Dedifferentiated amniotic fluid mesenchymal stem cell (primary cell): ENCODE results near the gene ARL6IP5.

Experiments
- DNase-seq: peaks from one replicate; pipeline ENCODE4 v3.0.0-alpha.2; 2016; ENCODE audit errors: extremely low spot score

The ARL6IP5 gene

DNA sequence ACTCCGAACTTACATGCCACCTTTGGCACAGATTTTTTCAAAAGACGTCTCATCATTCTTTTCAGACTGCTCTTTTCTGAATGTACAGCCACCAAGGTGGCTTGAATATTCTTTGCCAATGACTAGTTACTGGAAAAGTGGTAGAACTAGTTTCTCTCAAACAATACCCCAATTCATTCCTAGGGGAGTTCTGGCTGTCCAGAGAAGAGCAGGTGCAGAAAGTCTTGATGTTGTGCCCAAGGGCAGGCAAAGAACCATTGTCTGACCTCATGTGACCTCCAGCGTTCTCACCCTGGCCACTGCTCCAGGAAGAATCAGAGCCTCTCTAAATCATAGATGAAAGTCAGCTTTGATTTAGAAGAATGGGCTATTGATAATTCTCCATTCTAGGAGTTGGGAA is 32.2 kb downstream of the ARL6IP5 start:
- no peak for DNase-seq

DNA sequence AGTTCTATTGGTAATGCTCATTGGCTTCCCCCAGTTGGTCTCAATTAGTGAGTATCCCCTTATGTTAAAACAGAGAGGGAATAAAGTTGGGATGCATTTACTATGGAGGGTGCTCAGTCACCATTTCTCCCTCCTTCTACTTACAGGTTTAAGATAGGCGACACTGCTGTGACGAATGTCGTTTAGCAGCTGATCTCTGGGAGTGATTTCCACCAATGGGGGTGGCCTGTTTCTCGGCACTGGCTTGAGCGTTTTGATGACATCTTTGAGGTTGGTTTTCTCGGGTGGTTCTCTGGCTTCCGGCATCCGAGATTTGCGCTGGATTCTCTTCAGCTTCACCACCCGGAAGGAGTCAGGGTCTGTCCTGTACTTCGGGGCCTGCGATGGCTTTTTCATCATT is 33.8 kb downstream of the ARL6IP5 start:
- DNase-seq = no peak

DNA sequence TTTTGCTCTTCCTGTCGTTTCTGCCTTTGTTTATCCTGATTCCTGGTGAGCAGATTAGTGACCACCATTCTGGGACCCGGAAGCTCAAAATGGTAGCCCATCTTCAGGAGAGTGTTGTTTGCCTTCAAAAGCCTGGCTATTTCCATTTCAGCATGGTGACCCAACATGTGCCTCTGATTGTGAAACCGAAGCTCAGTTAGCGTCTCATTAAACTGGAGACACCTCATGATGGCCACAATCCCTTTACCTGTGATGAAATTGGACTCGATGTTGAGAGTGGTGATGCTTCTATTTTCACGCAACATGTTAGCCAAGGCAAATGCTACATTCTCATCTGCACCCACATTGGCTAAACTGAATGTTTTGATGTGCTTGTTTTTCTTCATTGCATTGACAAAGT is 34.4 kb downstream of the ARL6IP5 start:
- DNase-seq = no peak

DNA sequence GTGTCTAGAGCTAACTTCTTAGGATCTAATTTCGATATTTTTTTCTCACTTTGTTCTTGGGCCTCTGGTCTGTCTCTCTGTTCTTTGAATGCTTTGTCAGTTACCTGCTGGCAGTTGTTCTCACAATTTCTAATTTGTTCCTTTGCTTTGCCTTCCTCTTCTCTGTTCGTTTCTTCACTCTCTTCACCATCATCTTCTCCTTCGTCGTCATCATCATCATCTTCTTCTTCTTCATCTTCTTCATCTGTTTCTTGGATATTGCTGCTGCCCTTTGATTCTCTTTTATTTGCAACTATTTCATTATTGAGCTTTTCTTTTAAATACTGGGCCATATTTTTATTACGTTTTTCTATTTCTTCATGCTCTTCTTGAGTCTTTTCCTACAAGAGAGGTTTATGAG is 34.9 kb downstream of the ARL6IP5 start:
- no peak for DNase-seq

DNA sequence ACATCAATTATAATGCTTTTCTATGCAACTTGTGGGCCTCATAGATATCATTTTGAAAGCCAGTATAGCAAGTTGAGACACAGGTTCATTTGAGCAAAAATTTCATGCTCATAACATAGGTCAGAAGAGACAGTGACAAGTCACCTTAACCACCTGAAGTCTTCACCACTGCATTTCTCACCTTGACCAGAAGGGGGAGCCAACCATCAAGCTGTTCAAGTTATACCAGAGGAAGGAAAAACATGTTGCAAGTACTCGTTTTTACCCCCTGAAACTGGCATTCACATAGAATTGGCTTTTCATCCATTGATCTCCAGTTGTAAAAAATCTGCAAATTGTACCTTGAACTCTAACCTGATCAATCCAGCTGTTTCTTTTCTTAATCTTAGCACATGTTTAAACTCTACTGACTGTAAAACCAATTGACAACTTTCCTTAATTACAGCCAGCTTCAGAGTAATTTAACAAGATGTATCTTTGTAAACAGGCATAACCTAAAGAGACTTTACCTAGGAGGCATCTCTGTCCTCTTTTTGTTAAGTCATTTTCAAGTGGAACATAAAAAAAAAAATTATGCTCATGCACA is 36.2 kb downstream of the ARL6IP5 start:
- DNase-seq = peak; percentile 62

DNA sequence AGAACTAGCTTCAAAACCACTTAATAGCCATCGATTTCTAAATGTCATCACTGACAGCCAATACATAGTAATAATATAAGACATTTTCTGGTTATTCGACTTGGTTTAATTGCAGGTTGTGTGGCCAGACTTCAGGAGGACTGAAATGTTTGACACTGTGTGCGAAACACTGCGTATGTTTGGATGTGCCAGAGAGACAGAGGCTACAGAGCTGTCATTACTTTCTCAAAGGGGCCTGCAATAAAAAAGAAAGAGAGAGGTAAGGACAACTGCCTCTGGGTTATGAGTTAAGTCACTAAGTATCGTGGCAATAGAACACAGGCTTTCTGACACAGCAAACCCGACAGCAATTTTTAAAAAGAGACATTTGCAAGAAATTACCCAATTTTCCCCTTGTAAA is 36.8 kb downstream of the ARL6IP5 start:
- no peak for DNase-seq

DNA sequence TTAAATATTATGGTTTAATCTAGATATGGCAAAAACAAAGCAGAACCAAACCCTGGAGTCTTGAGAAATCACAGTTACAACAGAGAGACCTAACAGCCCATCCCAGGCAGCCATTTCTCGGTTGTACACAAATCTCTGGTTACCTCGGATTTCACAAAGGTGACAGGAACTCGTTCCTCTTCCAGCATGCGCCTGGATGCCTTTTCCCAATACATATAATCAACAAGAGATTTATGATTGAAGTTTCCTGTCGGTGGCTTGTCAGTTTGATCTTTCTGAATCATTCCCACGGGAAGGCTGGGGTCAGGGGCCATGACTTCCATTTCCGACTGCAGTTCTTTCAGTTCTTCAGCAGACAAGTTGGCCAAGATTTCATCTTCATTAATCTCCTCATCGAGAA is 37.2 kb downstream of the ARL6IP5 start:
- DNase-seq = no peak

DNA sequence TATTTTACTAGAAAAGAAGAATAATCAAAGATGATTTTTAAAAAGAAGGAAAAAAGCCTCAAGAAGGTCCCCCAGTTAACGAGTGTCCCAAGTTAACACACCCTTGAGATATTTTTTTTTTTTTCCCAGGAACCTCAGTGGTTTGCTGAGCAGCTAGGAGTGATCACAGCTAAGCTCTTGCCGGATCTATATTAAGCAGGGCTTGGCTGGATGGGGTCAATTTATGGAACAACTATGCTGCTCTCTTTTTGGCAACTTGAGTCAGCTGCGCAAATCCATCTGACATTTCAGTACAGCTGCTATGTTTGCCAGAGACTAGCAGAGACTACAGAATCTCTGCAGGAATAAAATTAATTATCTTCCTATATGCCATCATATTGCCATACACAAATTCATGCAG is 37.7 kb downstream of the ARL6IP5 start, which contains the start of gene LMOD3:
Gene LMOD3, minus strand, starts transcription at position 193 of the 400 bp plus-strand sequence. CDS start 209 bp downstream, outside the sequence.
- DNase-seq = no peak

DNA sequence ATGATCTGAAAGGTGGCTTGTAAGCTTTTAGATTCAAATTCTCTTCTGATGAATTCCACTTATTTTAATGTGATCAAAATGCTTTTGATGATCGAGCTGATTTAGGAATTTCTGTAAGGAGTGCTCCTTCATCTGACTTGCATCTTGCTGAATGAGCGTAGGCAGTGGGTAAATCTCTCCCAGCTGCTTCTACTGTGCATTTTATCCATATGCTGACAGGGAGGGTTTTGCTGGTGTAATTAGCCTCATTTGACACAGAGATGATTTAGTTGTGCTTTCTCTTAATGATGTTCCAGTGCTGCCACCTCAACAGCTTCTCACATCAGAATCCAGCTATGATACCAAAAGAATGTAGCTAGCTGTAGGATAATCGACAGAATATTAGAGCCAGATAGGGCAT is 41.5 kb downstream of the ARL6IP5 start:
- no peak for DNase-seq

DNA sequence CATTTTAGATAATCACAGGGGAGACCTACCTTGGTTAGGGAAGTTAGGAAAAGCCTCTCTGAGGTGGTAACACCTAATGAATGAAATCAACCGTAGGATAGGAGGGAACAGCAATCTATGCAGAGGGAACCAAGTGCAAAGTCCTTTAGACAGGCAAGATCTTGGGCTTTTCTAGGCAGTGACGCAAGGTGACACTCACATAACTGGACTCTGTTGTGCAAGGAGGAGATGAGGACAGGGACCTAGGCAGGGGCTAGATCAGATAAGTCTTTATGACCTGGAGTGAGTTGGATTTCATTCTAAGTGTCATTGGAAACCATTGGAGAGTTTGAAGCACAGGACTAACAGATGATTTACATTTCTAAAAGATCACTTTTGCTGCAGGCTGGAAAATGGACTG is 42.3 kb downstream of the ARL6IP5 start:
- DNase-seq = no peak

DNA sequence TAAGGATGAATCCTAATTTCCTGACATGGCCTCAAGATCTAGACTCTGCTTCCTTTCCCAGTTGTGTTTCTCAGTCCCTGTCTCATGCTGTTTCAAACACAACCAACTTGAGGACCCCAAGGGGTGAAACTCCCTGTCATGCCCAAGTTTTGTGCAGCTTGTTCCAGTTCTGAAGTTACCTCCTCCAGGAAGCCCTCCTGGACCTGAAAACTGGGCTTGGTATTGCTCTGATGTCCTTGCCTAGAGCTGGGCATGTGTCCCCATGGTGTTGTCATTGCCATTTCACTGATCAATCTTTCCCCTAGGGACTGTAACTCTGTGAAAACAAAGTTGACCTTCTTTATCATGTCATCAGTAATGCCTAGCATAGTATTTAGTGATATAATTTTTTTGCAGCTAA is 43.8 kb downstream of the ARL6IP5 start:
- DNase-seq = no peak

DNA sequence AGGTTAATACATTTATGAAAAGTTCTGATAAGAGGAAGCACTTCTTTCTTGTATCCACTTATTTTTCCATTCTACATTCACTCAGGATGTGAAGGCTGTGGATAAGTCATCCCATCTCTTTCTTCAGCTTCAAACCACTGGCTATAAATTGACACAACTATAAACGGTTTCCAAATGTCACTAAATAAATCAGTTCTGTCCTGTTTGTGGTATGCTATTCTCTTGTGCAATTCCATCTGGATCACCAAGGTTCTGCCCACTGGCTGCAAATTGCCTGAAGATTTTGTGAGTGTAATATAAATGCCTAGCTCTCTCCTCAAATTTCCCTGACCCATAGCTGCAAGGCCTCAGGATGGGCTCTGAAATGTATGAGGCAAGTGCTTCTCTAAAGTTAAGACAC is 44.8 kb downstream of the ARL6IP5 start:
- DNase-seq = no peak

DNA sequence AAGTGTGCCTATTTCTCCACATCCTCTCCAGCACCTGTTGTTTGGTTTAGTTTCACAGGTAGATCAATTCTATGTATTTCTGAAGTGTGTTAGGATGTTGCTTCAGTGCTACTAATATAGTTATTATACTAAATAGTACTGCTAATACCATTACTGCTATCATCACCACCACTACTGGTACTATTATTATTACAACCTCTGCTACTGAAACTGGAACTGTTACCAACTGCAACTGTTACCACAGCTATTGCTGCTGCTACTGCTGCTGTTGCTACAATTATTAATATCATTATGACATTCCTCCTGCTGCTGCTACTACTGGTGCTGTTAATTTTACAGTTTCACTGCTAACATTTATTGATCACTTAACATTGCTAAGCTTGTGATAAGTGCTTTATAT is 46.0 kb downstream of the ARL6IP5 start:
- no peak for DNase-seq

DNA sequence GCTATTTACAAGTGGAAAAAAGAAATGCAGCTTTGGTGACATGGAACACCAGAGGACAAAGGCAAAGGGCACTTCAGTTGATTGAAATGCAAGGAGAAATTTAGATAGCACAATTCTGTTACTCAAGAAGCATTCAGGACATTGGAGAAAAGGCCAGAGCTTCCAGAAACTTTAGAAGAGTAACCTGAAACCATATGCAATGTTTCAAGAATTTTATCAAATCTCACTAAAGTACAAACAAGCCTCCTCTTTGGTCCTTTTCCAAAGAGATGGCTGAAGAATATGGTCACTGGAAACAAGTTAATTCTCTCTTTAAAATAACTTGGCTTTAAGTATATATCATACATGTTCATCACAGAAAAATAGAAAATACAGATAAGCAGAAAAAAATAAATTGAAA is 52.3 kb downstream of the ARL6IP5 start:
- DNase-seq = peak; percentile 20

DNA sequence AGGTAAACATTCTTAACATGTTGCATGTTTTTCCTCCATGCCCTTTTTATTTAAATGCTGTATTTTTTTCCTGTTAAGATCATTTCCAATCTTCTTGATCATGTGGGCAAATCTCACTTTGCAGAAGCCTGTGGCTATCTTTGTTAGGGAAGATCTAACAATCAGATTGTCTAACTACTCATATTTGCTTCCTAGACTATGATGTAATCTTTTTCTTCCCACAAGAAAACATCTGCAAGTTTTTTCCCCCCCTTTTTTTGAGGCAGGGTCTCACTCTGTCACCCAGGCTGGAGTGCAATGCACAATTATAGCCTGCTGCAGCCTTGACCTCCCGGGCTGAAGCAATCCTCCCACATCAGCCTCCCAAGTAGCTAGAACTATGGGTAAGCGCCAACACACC is 52.7 kb downstream of the ARL6IP5 start:
- DNase-seq = no peak

DNA sequence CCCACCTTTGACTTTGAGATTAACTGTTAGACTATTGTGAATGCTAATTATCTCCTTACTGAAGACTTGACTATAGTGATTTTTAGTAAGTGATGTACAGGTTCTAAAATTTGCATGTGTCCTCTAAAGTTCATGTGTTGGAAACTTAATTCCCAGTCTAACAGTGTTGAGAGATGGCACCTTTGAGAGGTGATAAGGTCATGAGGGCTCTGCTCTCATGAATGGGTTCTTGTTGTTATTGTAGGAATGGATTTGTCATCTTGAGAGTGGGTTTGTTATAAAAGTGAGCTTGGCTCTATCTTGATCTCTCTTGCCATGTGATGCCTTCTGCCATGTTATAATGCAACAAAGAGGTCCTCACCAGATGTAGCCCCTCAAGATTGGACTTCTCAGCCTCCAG is 56.6 kb downstream of the ARL6IP5 start:
- DNase-seq = no peak

DNA sequence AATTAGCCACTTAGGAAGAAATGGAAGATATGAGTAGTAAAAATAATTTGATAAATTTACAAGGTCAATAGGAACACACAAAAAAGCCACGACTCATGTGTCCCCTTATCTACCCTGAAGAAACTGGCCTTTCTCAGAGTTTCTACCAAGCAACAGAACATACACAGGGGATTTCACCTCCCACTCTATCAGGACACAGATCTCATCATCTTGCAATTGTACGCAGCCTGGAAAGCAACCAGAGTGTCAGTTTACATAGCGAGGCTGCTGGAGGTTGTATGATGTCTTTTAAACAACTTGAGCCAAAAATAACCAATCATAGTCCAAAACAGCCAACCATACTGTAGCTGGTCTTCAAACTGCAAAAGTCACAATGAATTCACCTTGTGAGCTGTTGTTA is 57.4 kb downstream of the ARL6IP5 start:
- DNase-seq = peak; percentile 46

DNA sequence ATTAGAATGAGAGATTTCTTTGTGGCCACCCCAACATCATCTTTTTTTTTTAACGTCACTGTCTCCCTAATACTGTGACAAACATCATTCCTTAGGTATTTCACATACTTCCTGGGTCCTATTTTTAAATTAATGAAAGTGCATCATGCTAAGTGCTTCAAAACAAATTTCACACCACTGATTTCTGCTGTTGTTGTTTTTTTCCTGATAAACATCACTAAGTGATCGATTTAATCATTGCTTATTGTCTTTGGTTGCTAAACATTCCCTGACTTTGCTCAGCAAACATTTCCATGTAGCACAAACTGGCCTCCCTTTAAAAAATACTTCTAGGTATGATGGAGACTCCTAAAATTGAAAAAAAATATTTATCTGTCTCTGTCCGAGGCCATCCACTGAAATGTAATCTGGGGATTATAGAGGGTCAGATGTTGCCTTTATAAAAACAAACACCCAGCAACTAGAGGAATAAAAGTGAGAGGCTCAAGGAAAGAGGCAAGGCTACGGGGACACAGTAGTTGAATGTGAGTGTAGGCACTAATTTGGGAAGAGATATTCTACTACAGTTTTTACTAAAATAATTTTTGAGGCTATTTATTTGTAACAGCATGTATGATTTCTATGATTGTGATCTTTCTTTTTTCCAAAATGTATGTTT is 58.2 kb downstream of the ARL6IP5 start:
- DNase-seq = no peak

DNA sequence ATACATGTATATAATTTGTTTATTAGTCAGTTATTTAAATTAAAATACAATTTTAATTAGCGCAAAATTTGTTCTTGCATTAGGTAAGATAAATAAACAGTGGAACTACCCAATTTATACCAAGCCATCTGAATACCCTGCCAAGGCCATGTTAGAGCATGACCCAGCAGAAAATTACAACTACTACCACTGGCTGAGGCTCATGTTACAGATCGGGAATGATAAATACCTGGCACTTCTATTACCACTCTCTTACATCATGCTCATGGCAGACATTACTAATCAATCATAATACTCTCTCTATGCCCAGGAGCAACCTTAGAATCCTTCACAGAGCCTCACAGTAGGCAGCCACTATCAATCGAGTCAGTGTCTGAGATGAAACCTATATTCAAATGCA is 58.9 kb downstream of the ARL6IP5 start:
- DNase-seq = peak; percentile 48

DNA sequence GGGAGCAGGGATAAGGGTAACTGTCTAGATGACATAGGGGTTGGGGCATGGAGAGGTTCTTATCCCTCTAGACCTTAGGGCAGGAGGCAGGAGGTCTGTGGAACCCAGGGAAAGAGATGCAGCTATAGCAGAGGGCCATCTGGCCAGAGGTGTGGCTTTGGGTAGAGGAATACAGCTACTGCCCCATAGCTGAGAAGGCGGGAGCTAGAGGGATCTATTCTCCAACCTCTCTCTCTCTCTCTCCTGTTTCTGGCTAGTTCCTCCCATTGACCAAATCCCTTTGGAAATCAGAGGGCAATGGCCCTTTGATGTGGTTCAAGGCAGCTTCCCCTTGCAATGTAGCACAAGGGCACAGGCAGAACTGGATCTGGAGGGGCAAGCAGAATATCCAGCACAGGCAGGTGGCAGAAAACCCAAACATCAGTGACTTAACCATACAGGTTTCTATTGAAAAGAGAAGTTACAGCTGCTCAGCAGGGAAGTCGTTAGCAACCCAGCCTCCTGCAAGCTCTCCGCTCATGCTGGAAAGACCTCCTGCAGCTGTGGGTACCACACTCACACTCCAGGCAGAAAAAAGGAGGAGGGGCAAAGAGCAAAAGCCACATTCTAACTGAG is 60.0 kb downstream of the ARL6IP5 start:
- DNase-seq = no peak

DNA sequence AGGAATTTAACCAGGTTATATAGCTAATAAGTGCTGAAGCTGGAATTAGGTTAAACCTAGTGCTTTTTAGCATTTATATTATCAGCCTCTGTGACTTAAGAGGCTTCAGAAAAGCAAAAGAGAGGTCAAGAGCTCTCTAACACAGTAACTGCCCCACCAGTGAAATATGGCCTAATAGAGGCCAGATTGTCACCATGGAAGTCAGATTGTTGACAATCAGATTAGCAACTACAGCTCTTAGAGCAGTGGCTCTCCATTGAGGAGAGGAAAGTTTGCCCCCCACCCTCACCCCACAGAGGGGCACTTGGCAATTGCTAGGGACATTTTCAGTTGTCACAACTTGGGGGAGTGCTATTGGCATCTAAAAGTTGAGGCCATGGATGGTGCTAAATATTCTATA is 61.0 kb downstream of the ARL6IP5 start:
- no peak for DNase-seq

DNA sequence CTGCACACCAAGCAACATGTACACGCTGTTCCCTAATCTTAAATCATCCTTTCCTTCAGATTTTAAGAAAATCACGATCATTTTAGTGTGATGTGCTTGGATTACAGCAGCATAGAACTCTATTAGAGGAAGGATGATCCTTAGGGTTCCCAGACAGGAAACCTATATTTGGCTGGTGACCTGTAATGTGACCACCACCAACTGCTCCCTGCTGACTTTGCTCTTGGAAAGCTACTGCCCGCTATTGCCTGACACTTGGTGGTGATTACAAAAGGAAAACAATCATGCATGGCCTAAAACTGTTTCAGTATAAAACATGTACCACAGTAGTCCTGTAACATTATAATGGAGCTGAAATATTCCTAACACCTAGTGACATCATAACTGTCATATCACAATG is 64.8 kb downstream of the ARL6IP5 start:
- no peak for DNase-seq
